ENCODE results near the gene STAT4.

Gene STAT4

DNA sequence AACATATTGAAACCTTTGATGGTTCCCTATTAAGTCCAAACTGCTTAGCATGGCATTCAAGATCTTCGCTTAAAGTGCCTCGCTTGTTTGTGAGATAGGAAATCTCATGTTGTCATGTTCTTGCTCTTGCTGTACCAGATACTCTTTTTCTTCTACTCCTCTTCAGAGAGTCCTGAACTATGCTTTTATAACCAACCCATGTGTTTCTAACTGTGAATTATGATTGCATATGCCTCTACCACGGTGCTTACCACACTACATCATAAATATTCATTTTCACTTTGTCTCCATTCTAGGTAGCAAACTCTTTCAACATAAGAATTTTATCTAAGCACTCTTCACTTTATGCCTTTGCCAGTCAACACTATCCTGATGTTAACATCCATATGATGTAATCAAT, 23.6 kb downstream of the STAT4 start:
- DNase-seq (ENCODE audit: low spot score) = no peak
- TF ChIP-seq, protein P1, sequence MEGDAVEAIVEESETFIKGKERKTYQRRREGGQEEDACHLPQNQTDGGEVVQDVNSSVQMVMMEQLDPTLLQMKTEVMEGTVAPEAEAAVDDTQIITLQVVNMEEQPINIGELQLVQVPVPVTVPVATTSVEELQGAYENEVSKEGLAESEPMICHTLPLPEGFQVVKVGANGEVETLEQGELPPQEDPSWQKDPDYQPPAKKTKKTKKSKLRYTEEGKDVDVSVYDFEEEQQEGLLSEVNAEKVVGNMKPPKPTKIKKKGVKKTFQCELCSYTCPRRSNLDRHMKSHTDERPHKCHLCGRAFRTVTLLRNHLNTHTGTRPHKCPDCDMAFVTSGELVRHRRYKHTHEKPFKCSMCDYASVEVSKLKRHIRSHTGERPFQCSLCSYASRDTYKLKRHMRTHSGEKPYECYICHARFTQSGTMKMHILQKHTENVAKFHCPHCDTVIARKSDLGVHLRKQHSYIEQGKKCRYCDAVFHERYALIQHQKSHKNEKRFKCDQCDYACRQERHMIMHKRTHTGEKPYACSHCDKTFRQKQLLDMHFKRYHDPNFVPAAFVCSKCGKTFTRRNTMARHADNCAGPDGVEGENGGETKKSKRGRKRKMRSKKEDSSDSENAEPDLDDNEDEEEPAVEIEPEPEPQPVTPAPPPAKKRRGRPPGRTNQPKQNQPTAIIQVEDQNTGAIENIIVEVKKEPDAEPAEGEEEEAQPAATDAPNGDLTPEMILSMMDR (IDR thresholded peaks at IDR 0.05) = no peak
- no peak overlapping the region for H3K27ac ChIP-seq
- no peak overlapping the region for H3K4me3 ChIP-seq

DNA sequence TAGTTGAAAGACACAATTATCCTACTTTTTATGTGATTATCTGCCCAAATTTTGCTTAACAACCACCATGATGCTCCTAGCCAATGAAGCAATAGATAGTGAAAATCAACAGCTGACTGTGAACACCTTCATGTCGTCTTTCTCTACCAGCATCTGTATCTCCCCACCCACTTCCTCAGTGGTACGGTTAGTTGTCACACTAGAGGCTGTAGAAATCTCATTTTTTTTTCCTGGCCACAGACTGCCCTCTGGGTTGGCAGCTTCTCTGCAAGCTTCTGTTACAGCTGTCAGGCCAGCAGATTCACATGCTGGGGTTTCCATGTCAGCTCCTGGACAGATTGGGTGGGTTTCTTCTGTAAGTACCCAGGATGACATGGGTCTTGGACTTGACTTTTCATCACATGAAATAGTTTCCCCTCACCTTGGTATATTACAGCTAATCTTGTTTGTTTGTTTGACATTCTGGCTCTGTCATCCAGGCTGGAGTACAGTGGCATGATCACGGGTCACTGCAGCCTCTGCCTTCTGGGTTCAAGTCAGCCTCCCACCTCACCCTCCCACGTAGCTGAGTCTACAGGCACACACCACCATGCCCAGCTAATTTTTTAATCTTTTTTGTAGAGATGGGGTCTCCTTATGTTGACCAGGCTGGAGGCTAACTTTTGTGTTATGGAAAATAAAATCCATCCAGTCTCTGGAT, 24.3 kb downstream of the STAT4 start:
- H3K27ac ChIP-seq = no peak overlapping the region
- no peak for DNase-seq (ENCODE audit: low spot score)
- TF ChIP-seq, protein P1 (IDR thresholded peaks at IDR 0.05) = no peak
- H3K4me3 ChIP-seq = no peak overlapping the region

DNA sequence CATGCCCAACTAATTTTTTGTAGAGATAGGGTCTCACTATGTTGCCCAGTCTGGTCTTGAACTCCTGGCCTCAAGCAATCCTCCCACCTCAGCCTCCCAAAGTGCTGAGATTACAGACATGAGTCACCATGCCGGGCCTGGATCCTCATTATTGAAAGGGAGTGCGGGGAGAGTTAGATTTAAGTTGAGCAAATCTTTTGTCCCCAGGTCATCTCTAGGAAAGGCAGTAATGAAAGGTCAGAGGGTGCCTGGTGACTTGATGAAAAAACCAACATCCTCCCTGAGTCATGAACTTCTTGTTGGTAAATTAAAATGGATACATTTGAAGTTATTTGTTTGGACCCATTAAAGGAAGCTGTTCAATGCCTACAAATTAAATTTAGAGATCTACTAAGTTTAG, 25.1 kb downstream of the STAT4 start:
- no peak overlapping the region for H3K27ac ChIP-seq
- DNase-seq (ENCODE audit: low spot score) = no peak

DNA sequence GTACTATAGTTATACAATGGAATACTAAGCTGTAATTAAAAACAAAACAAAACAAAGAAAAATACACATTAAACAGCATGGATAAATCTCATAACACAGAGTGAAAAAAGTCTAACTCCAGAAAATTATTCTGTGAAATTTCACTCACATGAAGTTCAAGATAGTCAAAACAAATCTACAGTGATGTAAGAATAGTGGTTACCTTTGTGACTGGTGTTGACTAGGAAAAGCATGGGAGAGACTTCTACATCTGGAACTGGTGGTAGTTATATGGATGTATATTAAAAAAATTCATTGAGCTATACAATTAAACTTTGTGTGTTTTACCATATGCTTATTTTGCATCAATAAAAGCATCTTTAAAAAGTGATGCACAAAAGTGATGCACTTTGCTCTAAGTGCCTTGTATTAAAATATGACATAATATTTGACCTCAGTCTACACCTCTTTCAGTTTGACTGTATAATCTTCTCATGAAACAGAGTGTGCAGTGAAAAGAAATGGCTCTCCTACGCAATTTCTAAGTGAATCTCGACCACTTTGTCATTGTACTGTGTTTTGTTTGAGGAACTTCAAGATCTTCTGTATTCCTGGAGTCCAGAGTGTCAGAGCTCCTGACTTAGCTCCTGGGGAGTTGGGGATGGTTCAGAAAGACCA, 28.0 kb downstream of the STAT4 start:
- no peak for DNase-seq (ENCODE audit: low spot score)
- TF ChIP-seq, protein P1 (IDR thresholded peaks at IDR 0.05) = no peak
- H3K27ac ChIP-seq = no peak overlapping the region
- H3K4me3 ChIP-seq = no peak overlapping the region

More for the DNA sequence above, 25.1 kb downstream of the STAT4 start:
- no peak overlapping the region for H3K4me3 ChIP-seq
- TF ChIP-seq, protein P1 (IDR thresholded peaks at IDR 0.05) = no peak

DNA sequence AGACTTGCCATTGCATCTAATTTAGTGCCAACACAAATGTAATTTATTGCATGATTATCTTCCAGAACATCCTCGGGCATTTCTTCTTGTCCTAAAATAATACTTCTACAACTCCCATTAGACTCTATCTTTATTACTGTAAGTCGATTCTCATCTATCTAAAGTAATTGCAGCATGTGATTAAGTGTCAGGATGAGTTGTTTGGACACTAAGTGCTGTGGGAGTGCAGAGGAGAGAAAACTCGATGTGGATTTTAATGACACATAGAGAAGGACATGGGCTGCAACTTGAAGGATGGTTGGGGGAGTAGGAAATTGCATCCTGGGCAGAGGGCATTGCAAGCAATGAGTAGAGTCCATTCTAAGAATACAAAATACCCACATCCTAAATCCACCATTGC, 33.5 kb downstream of the STAT4 start:
- TF ChIP-seq, protein P1 (IDR thresholded peaks at IDR 0.05) = no peak
- Histone ChIP-seq H3K27ac (no peak overlapping the region), H3K4me3 (no peak overlapping the region)
- no peak for DNase-seq (ENCODE audit: low spot score)

DNA sequence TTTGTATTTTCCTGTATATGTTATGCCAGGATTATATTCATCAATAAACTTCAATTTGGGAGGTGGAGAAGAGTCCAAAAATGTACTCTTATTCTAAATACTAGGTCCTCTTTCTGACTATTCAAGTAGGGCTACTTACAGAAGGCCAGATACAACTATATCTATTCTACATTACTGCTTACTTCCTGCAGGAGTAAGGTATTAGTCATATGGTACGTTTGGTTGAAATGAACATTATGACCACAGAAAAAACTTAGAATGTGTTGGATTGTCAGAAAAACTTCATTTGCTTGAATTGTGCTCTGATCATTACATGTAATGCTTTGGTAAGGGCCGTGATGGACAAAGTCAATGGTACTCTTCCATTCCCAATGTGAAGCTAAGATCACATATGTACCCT, 35.0 kb downstream of the STAT4 start:
- TF ChIP-seq, protein P1 (IDR thresholded peaks at IDR 0.05) = no peak
- H3K4me3 ChIP-seq = no peak overlapping the region
- no peak overlapping the region for H3K27ac ChIP-seq
- no peak for DNase-seq (ENCODE audit: low spot score)

DNA sequence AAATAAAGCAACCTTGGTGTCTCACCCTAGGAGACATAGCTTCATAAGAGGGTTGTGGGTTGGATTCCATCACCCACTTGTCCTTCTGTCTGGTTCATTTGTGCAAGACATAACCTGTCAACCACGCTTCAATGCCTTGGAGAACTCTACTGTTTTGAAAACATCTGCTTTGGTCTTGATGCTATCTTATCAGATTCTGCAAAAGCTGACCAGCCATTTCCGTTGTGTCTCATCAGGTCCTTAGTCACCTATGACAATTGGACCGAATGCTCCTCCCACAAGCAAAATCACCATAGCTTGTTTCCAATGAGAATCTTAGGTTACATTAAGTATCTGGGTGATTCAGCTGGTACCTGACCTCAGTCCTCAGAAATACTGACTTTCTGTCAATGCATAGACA, 35.4 kb downstream of the STAT4 start:
- Histone ChIP-seq H3K27ac (no peak overlapping the region), H3K4me3 (no peak overlapping the region)
- DNase-seq (ENCODE audit: low spot score) = no peak
- TF ChIP-seq, protein P1 (IDR thresholded peaks at IDR 0.05) = no peak
